Suppressor macrophage treated with lipopolysaccharide for 1 hour (primary cell): Measurements from ENCODE around the gene SLC35F4.

Source experiments
- DNase-seq, 3 donors: peaks; one replicate each; pipeline ENCODE4 v3.0.0-alpha.2; 2020 to 2022

Gene SLC35F4

GRCh38 chr14:57847706-57848105 is 18.2 kb downstream of the SLC35F4 start:
- DNase-seq = no peak

GRCh38 chr14:57847096-57847495 is 18.8 kb downstream of the SLC35F4 start:
- DNase-seq = no peak

- DNase-seq = no peak
These were observed 19.3 kb downstream of the SLC35F4 start for GRCh38 chr14:57846596-57846995.

- DNase-seq = no peak
These were observed 19.9 kb downstream of the SLC35F4 start for GRCh38 chr14:57845802-57846531.

- DNase-seq = no peak
These were observed 20.6 kb downstream of the SLC35F4 start for GRCh38 chr14:57845316-57845715.

GRCh38 chr14:57837267-57837666 is 28.6 kb downstream of the SLC35F4 start:
- DNase-seq = no peak

GRCh38 chr14:57835766-57836165 is 30.1 kb downstream of the SLC35F4 start:
- no peak for DNase-seq

- no peak for DNase-seq
These were observed 30.9 kb downstream of the SLC35F4 start for GRCh38 chr14:57834961-57835360.

- DNase-seq = no peak
These were observed 31.8 kb downstream of the SLC35F4 start for GRCh38 chr14:57834001-57834598.

- no peak for DNase-seq
These were observed 32.6 kb downstream of the SLC35F4 start for GRCh38 chr14:57833323-57833722.

GRCh38 chr14:57831981-57832380 is 33.9 kb downstream of the SLC35F4 start:
- no peak for DNase-seq

GRCh38 chr14:57828713-57829112 is 37.2 kb downstream of the SLC35F4 start:
- DNase-seq = no peak

- DNase-seq = no peak
These were observed 42.8 kb downstream of the SLC35F4 start for GRCh38 chr14:57823015-57823660.

- no peak for DNase-seq
These were observed 43.8 kb downstream of the SLC35F4 start for GRCh38 chr14:57822081-57822480.

- DNase-seq = no peak
These were observed 45.3 kb downstream of the SLC35F4 start for GRCh38 chr14:57820581-57820980.

- DNase-seq = no peak
These were observed 47.4 kb downstream of the SLC35F4 start for GRCh38 chr14:57818511-57818910.

GRCh38 chr14:57816568-57817284 is 49.2 kb downstream of the SLC35F4 start:
- no peak for DNase-seq

GRCh38 chr14:57814726-57815125 is 51.2 kb downstream of the SLC35F4 start:
- DNase-seq = no peak

GRCh38 chr14:57812741-57813140 is 53.2 kb downstream of the SLC35F4 start:
- DNase-seq = no peak

- DNase-seq = no peak
These were observed 53.8 kb downstream of the SLC35F4 start for GRCh38 chr14:57811998-57812546.

GRCh38 chr14:57809808-57810207 is 56.1 kb downstream of the SLC35F4 start:
- DNase-seq = no peak

- DNase-seq = no peak
These were observed 68.7 kb downstream of the SLC35F4 start for GRCh38 chr14:57797160-57797559.

GRCh38 chr14:57796556-57796955 is 69.3 kb downstream of the SLC35F4 start:
- DNase-seq = no peak
